Uterus (tissue), 2 donors: ENCODE data around the gene SYTL5.

Experiments used
- CTCF ChIP-seq, 4 experiments: fragments of 200-600 bp in 2 of 4; fragments of 450-650 bp in 2 of 4; sonication (generic) in 2 of 4; IDR thresholded peaks; one replicate each; pipeline ENCODE4 v1.5.1; 2016 to 2019; ENCODE audit warnings: antibody characterized with exemption in 4 of 4, mild to moderate bottlenecking in 2 of 4, moderate library complexity in 1 of 4
- POLR2A ChIP-seq, 2 donors: fragments of 450-650 bp; IDR thresholded peaks; one replicate each; pipeline ENCODE4 v1.6.1; 2016; ENCODE audit warnings: antibody characterized with exemption in 2 of 2, mild to moderate bottlenecking in 1 of 2, moderate library complexity in 1 of 2

GRCh38 chrX:37975421-37975820 is 30.9 kb upstream of the SYTL5 start:
- TF ChIP-seq POLR2A (IDR thresholded peaks at IDR 0.05) (no peak), CTCF (IDR thresholded peaks at IDR 0.05) (no peak)
